COLO829 (cell line): Measurements from ENCODE around the gene DENND2D.

Experiments
- DNase-seq: peaks from one replicate; pipeline ENCODE4 v3.0.0; 2012; ENCODE audit warnings: low spot score

Gene DENND2D

DNA sequence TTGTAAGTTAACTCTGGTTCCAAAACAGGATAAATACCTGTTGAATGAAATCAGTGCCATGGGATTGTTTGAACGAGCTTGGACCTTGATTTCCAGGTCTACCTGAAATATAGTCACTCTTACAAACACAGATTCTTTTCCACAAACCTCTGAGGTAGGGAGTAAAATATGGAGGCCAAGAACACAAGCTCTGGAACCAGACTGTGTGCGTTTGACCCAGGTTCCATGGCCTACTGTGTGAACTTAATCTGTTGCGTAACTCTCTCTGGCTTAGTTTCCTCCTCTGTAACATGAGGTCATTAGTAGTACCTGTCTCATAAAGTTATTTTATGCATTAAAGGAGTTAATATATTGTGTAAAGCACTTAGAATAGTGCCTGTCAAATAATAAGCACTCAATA lies 25.1 kb downstream of the DENND2D start:
- no peak for DNase-seq

DNA sequence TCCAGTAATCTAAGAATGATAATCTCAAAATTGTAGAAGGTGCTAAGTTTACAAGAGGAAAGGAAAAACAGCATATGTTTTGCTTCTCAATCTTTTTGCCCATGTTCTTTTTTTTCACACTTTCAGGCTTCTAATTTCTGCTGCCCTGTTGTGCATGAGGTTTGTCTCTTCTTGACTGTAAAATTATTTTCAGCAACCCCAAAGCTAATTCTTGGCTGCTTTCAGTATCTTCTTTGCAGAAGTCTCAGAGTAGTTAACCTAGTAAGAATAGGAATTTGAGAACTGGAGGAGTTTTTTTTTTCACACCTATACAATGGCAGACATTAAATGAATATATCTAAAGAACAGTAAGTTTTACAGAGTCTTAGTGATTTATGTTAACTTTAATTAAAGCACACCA lies 26.4 kb downstream of the DENND2D start:
- DNase-seq = no peak

DNA sequence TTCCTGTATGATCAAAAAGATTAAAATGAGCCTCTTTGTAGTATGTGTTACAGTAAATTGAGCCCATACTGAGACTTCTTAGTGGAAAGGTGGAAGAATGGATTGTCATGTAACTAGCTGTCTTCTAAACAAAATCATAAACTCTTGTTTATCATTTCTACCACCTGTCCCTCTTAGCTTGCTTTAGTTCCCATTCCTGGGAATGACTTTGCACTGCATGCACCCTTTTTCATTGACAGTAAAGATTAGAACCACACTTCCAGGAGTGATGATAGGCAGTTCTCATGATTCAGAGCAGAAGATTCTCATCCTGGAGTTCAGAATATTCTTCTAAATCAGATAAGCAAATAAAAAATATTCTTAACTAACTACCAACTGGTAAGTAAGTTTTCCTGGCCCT lies 28.0 kb downstream of the DENND2D start:
- no peak for DNase-seq

DNA sequence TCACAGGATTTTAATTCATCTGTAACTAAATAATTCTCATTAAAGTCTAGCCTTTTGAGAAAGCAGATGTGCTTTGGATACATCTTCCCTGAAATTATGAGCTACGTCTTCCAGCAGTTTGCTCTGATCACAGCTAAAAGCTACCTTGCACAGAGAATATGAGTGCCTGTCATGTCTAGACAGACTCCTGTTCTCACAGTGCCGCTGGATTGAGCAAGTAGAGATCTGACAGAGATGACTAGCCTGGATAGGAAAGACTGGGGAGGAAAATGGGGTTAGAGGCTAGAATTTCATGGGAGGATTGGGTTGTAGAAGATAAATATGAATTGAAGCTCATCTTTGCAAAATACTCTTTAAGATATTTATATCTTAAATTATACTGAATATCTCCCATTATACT lies 36.3 kb downstream of the DENND2D start:
- DNase-seq = no peak

DNA sequence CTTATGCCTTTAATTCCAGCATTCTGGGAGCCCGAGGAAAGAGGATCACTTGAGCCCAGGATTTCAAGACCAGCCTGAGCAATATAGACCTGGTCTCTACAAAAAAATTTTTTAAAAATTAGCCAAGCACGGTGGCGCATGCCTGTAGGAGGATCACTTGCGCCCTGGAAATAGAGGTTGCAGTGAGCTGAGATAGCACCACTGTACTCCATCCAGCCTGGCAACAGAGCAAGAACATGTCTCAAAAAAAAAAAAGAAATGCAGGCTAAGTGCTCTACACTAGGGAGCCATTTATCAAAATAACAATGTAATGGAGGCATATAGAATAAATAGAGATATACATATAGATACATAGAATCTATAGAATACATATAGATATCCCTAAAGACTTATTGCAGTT lies 37.1 kb downstream of the DENND2D start:
- no peak for DNase-seq

DNA sequence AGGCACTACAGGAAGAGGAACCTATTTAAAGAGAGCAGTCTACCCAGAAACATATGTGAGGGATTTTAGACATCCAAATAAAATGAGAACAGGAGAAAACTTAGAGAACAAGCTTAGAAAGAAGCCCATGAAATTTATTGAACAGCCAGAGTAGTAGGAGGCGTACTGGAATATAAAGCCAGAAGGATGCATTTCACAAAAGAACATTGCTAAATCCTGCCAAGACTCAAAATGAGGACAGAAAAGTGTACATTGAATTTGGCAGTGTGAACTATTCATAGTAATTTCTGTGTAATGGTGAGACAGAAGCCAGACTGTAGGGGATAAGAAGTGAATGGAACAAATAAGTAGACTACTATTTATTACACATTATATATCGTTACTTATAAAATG lies 38.0 kb downstream of the DENND2D start:
- no peak for DNase-seq

DNA sequence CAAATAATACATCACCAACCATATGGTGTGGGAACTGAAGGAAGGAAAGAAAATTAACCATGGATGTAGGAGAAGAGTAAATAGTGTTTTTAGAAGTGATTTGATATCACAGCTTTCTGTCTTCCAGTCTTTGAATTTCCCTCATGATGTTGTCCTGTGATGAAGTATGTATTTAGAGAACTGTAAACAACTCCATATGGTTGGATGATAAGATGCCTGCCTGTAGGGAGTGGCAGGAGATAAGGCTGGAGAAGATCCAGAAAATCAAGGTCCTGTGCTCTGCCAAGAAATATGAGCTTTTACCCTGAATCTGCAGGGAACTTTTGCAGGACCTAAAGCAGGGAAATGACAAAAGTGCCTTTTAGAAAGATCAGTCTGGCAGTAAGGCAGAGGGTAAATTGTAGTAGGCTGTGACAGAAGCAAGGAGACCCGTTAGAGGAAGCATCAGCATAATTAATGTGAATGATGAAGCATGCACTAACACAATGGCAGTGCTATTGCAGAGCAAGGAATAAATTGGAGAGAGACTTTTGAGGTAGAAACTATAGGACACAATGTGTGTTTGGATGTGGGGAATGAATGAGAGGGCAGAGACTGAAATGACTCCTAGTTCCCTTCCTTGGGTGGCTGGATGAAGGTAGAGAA lies 38.5 kb downstream of the DENND2D start:
- DNase-seq = no peak

DNA sequence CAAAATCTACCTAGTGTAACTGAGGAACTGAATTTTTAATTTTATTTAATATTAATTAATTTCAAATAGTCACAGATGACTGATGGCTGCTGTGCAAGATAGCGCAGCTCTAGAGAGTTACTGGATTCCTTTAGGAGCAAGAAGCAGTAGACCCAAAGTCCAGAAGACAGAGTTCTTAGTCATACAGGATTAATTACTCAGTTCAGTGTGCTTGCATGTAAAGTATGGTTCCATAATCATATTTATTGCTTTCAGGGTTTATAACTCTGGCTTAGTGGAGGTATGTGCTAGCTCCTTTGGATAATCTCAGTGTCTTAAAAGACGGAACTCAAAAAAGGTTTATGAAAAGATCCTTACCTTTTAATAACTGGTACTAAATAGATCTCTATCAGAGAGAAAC lies 43.0 kb downstream of the DENND2D start:
- DNase-seq = no peak

DNA sequence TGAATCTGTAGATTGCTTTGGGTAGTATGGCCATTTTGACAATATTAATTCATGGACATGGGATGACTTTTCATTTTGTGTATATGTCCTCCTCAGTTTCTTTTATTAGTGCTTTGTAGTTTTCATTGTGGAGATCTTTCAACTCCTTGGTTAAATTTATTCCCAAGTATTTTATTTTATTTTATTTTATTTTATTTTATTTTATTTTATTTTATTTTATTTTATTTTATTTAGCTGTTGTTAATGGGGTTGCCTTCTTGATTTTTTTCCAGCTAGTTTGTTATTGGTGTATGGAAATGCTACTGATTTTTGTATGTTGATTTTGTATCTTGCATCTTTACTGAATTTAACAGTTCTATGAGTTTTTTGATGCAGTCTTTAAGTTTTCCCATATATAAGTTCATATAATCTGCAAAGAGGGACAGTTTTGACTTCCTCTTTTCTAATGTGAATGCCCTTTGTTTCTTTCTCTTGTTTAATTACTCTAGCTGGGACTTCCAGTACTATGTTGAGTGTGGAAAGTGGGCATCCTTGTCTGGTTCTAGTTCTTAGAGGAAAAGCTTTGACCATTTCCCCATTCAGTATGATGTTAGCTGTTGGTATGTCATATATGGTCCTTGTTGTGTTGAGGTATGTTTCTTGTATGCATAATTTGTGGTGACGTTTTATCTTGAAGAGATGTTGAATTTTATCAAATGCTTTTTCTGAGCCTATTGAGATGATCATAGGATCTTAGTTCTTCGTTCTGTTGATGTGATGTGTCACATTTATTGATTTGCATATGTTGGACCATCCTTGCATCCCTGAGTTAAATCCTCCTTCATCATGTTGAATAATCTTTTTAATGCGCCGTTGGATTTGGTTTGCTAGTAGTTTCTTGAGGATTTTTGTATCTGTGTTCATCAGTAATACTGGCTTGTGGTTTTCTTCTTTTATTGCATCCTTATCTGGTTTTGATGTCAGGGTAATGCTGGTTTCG lies 46.1 kb downstream of the DENND2D start:
- DNase-seq = no peak

DNA sequence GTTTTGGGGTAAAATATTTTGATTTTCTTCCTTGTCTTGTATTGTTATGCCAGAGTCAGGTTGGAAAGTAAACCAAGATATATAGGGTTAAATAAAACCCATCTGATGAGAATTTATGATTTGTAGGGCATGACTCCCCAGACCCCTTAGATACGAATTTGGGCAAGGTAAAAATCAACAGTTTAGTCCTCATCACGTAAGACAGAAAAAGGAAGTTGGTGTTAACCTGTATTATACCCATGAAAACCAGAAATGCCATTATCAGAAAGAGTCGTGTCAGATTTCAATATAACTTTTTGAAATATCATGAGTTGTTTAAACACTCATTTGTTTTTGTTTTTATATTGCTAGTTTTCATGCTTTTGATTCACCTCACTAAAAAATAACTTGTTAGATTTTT lies 48.6 kb downstream of the DENND2D start:
- no peak for DNase-seq

DNA sequence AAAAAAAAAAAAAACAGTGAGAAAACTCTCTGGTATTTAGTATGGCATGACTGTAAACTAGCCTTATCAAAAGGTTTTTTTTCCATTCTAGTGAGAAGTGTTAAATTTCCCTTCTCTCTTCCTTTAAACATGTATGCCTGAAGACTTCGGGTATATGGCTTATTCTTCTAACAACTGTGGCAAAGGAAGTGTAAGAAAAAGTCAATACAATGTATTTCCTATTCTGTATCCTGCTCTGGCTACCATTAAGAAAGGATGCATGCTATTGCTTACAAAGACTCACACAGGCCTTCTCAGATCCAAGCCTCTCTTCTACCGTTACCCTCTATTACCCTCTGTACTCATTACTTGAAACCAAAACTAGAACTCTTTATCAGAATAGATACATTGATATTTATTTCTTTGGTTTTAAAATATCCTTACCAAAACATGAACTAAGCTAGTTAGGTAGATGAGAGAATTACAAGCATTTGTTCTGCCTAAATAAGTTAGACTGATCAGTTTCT lies 52.0 kb downstream of the DENND2D start:
- no peak for DNase-seq

DNA sequence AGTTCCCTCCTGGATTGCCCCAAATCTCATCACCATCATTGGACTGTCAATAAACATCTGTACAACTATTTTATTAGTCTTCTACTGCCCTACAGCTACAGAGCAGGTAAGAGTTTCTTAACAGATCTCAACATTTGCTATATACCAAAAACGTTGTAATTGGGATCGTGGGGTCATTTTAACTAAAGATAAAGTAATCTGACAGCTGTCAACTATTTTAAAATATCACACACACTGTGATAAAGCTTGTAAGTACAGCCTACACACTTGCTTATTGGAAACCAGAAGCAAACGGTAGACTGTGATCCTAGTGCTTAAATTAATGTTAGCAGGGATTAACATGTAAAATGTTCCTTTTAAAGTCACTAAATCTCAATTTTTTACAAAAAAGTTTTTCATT lies 52.5 kb downstream of the DENND2D start:
- DNase-seq = no peak

DNA sequence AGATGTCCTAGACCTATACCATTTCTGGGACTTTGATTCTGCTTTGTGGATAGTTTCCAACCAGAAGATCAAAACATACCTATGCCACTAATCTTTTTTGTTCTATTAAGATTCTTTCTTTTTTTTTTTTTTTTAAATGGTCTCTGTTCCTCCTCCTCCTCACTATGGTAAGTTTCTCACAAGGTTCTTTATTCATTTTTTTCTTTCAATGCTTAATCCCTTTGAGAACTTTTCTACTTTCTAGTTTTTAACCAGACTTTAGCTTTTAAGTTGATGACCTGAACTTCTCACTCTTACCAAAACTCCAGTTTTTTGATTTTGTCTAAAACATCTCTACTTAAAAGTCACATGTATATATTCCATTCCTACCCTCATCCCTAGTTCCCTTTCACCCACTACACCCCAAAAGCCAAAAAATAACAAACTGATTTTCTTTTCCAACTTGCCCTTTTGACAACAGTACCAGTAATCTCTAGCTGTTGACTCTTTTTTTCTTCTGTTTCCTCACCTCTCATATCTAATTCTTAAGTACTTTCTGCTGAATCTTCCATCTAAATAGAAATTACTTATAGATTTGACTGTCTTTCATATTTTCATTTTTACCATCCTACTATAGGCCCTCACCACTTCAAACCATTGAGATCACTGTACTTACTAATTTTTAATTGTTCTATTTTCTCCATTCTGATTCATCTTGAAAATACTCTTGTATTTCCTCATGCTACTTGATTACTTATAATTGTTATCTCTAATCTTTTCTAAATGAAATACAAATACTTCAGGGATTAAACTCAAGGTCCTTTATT lies 54.3 kb downstream of the DENND2D start:
- DNase-seq = no peak

DNA sequence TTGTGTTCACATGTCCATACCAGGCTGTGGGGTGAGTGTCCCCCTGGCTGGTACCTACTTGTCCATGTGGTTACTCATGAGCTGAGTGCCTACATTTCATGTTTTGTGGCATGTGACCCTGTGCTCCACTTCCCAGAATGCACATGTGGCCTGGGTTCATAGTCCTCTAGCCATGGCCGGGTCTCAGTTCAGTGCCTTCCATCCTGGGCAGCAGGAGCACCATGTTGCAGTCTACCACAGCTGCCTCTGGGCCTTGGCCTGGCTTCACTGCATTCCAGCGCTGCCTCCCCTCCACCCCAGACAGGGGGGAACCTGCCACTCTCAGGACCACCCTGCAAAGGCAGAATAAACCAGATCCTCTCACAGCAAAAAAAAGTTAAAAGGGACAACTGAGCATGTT lies 54.9 kb downstream of the DENND2D start:
- no peak for DNase-seq

DNA sequence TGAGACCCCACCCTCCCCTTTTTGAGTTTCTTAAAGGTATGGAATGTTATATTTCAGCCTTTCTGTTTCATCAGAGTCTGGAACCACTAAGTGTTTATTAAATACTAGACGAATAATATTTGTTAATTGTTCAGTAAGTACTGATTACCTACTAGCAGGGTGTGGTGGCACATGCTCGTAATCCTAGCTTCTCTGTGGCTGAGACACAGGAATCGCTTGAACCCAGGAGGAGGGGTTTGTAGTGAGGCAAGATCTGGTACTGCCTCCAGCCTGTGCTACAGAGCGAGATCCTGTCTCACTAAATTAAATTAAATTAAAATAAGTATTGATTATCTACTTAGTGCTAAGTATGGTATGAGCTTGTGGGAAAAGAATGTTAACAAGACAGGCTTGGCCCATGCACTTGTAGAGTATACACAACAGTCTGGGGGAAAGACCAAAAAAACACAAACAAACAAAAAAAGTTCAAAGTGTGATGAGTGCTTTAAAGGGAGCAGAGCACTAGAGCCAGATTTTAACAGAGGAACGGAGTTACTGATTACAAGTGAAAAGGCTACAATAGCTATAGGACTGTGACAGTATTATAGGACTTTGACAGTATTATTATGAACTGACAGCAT lies 58.0 kb downstream of the DENND2D start:
- DNase-seq = no peak

DNA sequence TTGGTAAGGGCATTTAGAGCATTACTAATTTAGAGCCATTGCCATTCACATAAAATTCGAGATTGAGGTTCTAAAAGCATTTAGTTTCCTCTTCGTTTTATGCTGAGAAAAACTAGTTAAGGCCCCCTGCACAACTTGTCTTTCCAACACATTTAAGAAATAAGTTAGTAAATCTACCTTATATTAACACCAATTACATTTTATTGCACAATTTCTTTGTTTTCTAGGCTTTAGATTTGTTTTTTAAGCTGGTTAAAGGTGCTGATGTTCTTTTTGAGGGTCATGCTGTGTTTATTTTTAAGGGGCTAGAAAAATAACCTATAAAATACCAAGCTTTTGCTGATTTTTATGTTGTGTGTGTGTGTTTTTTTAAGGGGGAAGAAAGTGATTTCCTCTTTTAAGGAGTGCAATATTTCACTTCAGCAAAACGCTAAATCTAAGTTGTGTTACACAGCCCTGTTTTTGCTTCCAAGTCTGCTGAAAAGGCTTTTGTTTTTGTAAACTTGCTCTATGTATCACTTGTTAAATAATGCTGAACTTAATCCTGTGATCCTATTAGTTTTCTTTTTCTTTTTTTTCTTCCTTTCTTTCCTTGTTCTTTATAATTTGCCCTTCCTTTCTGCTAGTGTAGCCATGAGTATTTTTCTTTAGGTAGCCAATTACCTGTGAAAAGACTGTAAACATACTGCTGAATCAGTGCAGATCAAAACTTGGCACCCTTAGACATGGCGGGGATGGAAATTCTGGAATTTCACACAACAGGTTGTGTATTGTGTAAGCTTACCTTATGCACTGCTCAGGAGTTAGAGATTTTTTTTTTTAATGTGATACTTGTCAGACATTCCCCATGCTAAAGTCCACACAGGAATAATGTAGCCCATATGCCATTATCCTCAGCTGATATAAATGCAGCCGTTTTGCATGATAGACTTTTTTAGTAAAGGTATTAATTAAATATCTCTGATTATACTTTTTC lies 58.9 kb downstream of the DENND2D start:
- DNase-seq = no peak

DNA sequence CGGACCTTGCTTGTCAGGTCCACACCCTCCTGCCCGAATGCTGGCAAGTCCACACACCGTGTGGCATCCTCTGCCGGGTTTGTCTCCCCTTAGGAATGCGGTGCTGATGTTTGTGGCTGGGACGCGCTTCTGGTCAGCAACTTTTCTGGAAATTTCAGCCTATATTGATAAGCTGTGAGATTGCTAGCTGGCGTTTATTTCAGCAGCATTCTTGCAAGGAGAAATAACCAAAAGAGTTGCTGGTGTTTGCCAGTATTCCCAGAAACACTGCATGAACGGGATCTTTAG lies 59.8 kb downstream of the DENND2D start:
- DNase-seq = peak; percentile 20

DNA sequence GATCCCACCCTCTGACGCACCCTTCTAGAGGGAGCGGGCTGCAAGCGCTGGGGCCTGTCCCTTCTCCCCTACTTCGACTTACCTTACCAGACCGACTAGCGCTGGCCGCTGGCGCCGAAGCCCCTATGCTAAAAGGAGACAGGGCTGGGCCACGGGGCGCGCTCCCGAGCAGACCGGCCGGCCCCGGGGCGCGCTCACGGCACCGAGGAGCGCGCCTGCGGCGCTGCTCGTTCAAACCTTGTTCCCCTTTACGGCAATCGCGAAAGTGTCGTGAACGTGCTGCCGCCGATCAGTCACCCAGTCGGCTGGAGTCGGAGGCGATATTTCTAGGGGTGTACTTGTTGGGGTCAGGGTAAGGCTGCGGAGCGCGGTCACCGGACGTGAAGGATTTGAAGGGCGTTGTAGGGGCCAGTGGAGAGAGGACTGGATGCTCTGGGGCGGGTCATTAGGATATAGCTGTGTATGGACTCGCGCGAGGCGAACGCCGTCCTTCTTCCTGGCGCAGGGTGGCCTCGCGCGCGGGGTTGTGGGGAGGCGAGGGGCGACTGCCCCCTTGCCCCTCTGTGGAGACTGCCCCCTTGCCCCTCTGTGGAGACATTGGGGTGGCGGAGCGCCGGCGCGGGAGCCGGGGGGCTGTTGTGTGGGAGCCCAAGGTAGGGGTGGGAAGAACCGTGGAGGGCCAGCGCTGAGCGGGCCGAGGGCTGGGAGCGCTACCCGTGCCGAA lies 60.3 kb downstream of the DENND2D start, which contains the start of the genes CEPT1 and DRAM2:
Gene CEPT1, plus strand, starts transcription at position 268 of the 724 bp plus-strand sequence. CDS start 7,492 bp downstream, outside the sequence.
Gene DRAM2, minus strand, starts transcription at position 138 of the 724 bp plus-strand sequence. CDS start 8,539 bp downstream, outside the sequence.
- peak; percentile 65 for DNase-seq

DNA sequence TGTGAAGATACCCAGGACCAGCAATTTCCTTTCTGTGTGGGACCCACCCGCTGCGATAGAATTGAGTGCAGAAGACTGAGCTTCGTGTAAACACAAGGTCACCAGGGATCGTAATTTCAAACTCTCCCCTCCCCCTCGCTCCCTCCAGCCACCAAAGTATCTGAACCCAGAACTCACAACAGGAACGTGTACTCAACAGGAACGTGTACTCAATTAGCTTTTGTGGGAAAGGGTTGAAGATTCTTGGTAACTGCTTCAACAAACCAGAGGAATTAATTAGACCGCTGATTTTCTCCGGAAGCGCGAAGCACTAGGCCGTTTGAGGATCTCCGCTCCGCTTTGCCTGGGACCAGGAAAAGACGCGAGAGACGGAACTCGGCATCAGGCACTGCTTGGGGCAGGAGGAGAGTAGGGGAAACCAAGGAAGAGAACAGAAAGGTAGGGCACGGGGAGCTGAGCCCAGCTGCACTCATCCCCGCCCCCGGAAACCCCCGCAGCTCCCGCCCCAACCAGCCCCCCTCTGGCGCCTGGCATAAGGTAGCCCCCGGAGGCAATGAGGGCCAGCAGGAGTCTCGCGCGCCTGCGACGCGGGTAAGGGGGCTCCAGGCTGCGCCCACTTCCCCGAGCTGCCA lies 61.0 kb downstream of the DENND2D start:
- peak; percentile 20 for DNase-seq
